ENCODE data around the gene NFE2L2.

NFE2L2 gene

GRCh38 chr2:177246000-177246399, 18.5 kb downstream of the NFE2L2 start:
- TF ChIP-seq TOX (CRISPR knock-in tag; IDR thresholded peaks at IDR 0.05; ENCODE audit: borderline replicate concordance) (no peak), ZNF70 (CRISPR knock-in tag; IDR thresholded peaks at IDR 0.05) (no peak), ZC3H10 (CRISPR knock-in tag; IDR thresholded peaks at IDR 0.05) (no peak), BACH2 (CRISPR knock-in tag; IDR thresholded peaks at IDR 0.05; ENCODE audit: borderline replicate concordance) (no peak), RARB (CRISPR knock-in tag; IDR thresholded peaks at IDR 0.05) (no peak), ZNF8 (CRISPR knock-in tag; IDR thresholded peaks at IDR 0.05) (no peak), ISL1 (CRISPR knock-in tag; IDR thresholded peaks at IDR 0.05) (no peak), ZFP3 (CRISPR knock-in tag; IDR thresholded peaks at IDR 0.05) (no peak), ZFP30 (CRISPR knock-in tag; IDR thresholded peaks at IDR 0.05) (no peak), CSDC2 (CRISPR knock-in tag; IDR thresholded peaks at IDR 0.05) (no peak)
- ATAC-seq: no peak

- ATAC-seq: peak; percentile 38
- TF ChIP-seq CSRNP3 (CRISPR knock-in tag; IDR thresholded peaks at IDR 0.05): no peak
- no peak for TF ChIP-seq ZFP30 (CRISPR knock-in tag; IDR thresholded peaks at IDR 0.05)
- no peak for TF ChIP-seq CSDC2 (CRISPR knock-in tag; IDR thresholded peaks at IDR 0.05)
- TF ChIP-seq CREB5 (CRISPR knock-in tag; IDR thresholded peaks at IDR 0.05; ENCODE audit: low read depth): no peak
- TF ChIP-seq BACH2 (CRISPR knock-in tag; IDR thresholded peaks at IDR 0.05; ENCODE audit: borderline replicate concordance): no peak
Measured at GRCh38 chr2:177245010-177245422, 19.5 kb downstream of the NFE2L2 start.

GRCh38 chr2:177244244-177244771, 20.2 kb downstream of the NFE2L2 start:
- ATAC-seq: no peak
- TF ChIP-seq ZNF8 (CRISPR knock-in tag; IDR thresholded peaks at IDR 0.05) (no peak), PATZ1 (CRISPR knock-in tag; IDR thresholded peaks at IDR 0.05; ENCODE audit: borderline replicate concordance) (no peak), SNAI2 (CRISPR knock-in tag; IDR thresholded peaks at IDR 0.05) (no peak), TCF4 (CRISPR knock-in tag; IDR thresholded peaks at IDR 0.05; ENCODE audit: borderline replicate concordance) (no peak), CSRNP3 (CRISPR knock-in tag; IDR thresholded peaks at IDR 0.05) (no peak), ESRRG (CRISPR knock-in tag; IDR thresholded peaks at IDR 0.05) (no peak), CSDC2 (CRISPR knock-in tag; IDR thresholded peaks at IDR 0.05) (no peak), ZNF70 (CRISPR knock-in tag; IDR thresholded peaks at IDR 0.05) (no peak)

- no peak for TF ChIP-seq ZNF70 (CRISPR knock-in tag; IDR thresholded peaks at IDR 0.05)
- TF ChIP-seq POU6F1 (CRISPR knock-in tag; IDR thresholded peaks at IDR 0.05; ENCODE audit: borderline replicate concordance, low read depth): no peak
- TF ChIP-seq ZNF565 (CRISPR knock-in tag; conservative IDR thresholded peaks at IDR 0.05; ENCODE audit: low read depth): no peak
- TF ChIP-seq TOX (CRISPR knock-in tag; IDR thresholded peaks at IDR 0.05; ENCODE audit: borderline replicate concordance): no peak
- TF ChIP-seq CSDC2 (CRISPR knock-in tag; IDR thresholded peaks at IDR 0.05): no peak
- no peak for TF ChIP-seq BACH2 (CRISPR knock-in tag; IDR thresholded peaks at IDR 0.05; ENCODE audit: borderline replicate concordance)
- TF ChIP-seq CSRNP3 (CRISPR knock-in tag; IDR thresholded peaks at IDR 0.05): no peak
- no peak for TF ChIP-seq ARNTL (CRISPR knock-in tag; IDR thresholded peaks at IDR 0.05; ENCODE audit: borderline replicate concordance, low read depth)
- TF ChIP-seq ESRRG (CRISPR knock-in tag; IDR thresholded peaks at IDR 0.05): no peak
- no peak for ATAC-seq
Measured at GRCh38 chr2:177243476-177243875, 21.1 kb downstream of the NFE2L2 start.

All from SK-N-SH treated with all-trans-retinoic acid at 6 μM for 48 hours (cell line).